ENCODE results near the gene ITGAD. TPM values are rescaled to one million over a fixed set of nuclear protein-coding genes. Genes with fewer than 3 reads are reported as not detected.
A peak's percentile ranks its signal among the peaks of the same experiment; 100 is the strongest.

The ITGAD gene
- total RNA-seq, 1 experiment from 2014 or later, result not detected

GRCh38 chr16:31458073-31458843 lies 65.1 kb downstream of the ITGAD start:
- no peaks in the 10 kb centered on the region for H3K36me3 ChIP-seq (ENCODE audit: insufficient read depth, low read length, poor library complexity, severe bottlenecking)
- H3K9me3 ChIP-seq (ENCODE audit: low read depth, low read length, poor library complexity, severe bottlenecking), result no peaks in the 10 kb centered on the region
- POLR2A ChIA-PET (ENCODE audit: low non-redundant PET), result no interaction called here
- BruUV-seq (replicated peaks), result no TSS peak
- peak overlapping the region; percentile 98 for H3K27ac ChIP-seq (ENCODE audit: low read depth, low read length, poor library complexity, severe bottlenecking)
- no peaks in the 10 kb centered on the region for H3K27me3 ChIP-seq (replicated peaks; ENCODE audit: insufficient read depth, low read depth, low read length, poor library complexity)
- peak overlapping the region; percentile 62 for H3K4me3 ChIP-seq (ENCODE audit: low read depth, low read length, poor library complexity, severe bottlenecking)
- CTCF ChIA-PET, result interaction anchor here (0.6 kb wide), 1 partner anchor 78 kb away, joined by 3 read pairs; no protein-coding TSS in a partner anchor
- peaks cover 44% of the 10 kb centered on the region for H3K4me1 ChIP-seq (ENCODE audit: insufficient read depth, low read length, poor library complexity, severe bottlenecking)
- DNase-seq (ENCODE audit: low spot score), result peak; percentile 28
- intact Hi-C loops (cut with micrococcal nuclease; ENCODE audit: unreplicated experiment), result loop anchor here (10.0 kb wide), 1 partner anchor 237 kb away; no protein-coding TSS in a partner anchor
- 0 out of 2 replicates have a peak, but pooled peaks have one; percentile 13 for TF ChIP-seq CTCF (conservative IDR thresholded peaks at IDR 0.05; ENCODE audit: low read depth, low read length)
- no peak for TF ChIP-seq EZH2 (IDR thresholded peaks at IDR 0.05; ENCODE audit: borderline replicate concordance, low read depth, low read length, poor library complexity, severe bottlenecking)

DNA sequence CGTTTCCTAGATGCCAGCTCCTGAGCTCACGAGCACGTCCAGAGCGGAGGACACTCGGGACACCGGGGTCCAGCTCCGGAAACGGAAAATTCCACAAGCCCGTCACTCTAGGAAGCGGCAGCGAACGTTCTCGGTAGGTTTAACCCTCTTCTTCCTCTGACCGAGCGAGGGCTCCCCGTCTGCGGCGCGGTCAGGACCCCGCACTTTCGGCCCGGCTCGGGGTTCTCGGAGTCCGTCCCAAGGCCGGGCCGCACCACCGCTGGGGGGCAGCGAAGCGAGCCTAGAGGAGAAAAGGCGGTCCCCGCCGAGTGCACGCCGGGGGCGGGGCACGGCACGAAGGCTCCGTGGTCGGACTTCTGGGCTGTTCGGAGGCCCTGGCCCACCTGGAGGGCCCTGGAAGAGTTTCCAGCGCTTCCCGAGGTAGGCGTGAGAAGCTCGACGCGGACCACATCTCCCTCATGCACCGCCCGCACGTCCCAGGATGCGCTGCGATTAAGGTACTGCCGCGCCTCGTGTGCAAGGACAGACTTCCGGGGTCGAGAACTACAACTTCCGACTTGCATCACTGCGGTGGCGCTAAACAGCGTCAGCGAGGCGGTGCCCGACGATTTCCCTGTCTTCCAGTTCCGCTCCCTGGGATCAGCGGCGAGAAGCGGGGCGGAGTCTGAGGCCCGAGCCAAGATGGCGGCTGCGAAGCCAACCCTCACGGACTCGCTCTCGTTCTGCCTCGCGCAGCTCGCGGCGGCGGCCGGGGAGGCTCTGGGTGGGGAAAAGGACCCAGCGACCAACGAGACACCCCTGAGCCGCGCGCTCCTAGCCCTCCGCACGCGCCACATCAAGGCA lies 65.9 kb downstream of the ITGAD start, which contains the start of gene ARMC5:
TSS of gene ARMC5 (plus strand) at position 658 of the 843 bp plus-strand sequence. CDS start at position 682, 24 bp downstream.
- TF ChIP-seq CTCF (conservative IDR thresholded peaks at IDR 0.05; ENCODE audit: low read depth, low read length) (peak; percentile 75), EZH2 (IDR thresholded peaks at IDR 0.05; ENCODE audit: borderline replicate concordance, low read depth, low read length, poor library complexity, severe bottlenecking) (no peak)
- BruUV-seq (replicated peaks), result TSS peak; percentile 30
- no peaks in the 10 kb centered on the region for H3K27me3 ChIP-seq (replicated peaks; ENCODE audit: insufficient read depth, low read depth, low read length, poor library complexity)

More for the DNA sequence above, 65.9 kb downstream of the ITGAD start, which contains the start of gene ARMC5:
- DNase-seq (ENCODE audit: low spot score), result peak; percentile 98
- Histone ChIP-seq H3K36me3 (ENCODE audit: insufficient read depth, low read length, poor library complexity, severe bottlenecking) (no peaks in the 10 kb centered on the region), H3K4me1 (ENCODE audit: insufficient read depth, low read length, poor library complexity, severe bottlenecking) (peaks cover 36% of the 10 kb centered on the region), H3K27ac (ENCODE audit: low read depth, low read length, poor library complexity, severe bottlenecking) (peak within 1 kb of the TSS; percentile 98), H3K4me3 (ENCODE audit: low read depth, low read length, poor library complexity, severe bottlenecking) (peak within 1 kb of the TSS; percentile 62), H3K9me3 (ENCODE audit: low read depth, low read length, poor library complexity, severe bottlenecking) (no peaks in the 10 kb centered on the region)
- ChIA-PET CTCF (interaction anchor here (0.6 kb wide), 1 partner anchor 77 kb away, joined by 3 read pairs; no protein-coding TSS in a partner anchor), POLR2A (ENCODE audit: low non-redundant PET) (interaction anchor here (0.6 to 0.9 kb wide), 2 partner anchors 279 to 317 kb away, joined by 3 to 4 read pairs; partner anchors contain the start of gene FUS)
- intact Hi-C loops (cut with micrococcal nuclease; ENCODE audit: unreplicated experiment), result loop anchor here (10.0 kb wide), 1 partner anchor 236 kb away; no protein-coding TSS in a partner anchor

Data from A673 (cell line).